HG02840 (cell line): ENCODE data around the gene BBS5.
"Not testable (repeated sequence)": the region's sequence is repeated elsewhere in the genome, so short reads cannot be mapped to it uniquely, and the experiment has no call there.

ENCODE experiments used
- ATAC-seq: cut with Tn5 transposase; IDR thresholded peaks from one replicate; pipeline ENCODE4 v1.9.1; 2021; ENCODE audit warnings: mild to moderate bottlenecking, moderate library complexity, moderate number of reproducible peaks; ENCODE audit not compliant: unreplicated experiment, low FRiP score

BBS5 gene

GRCh38 chr2:169539460-169539859, 60.2 kb downstream of the BBS5 start:
- not testable (repeated sequence) for ATAC-seq

GRCh38 chr2:169540146-169540545, 60.9 kb downstream of the BBS5 start:
- no peak for ATAC-seq

- no peak for ATAC-seq
These were observed 63.1 kb downstream of the BBS5 start for GRCh38 chr2:169542433-169542832.

GRCh38 chr2:169546756-169547155, 67.5 kb downstream of the BBS5 start:
- ATAC-seq = no peak
